HPDE6-E6E7 (cell line): ENCODE measurements around the gene TBC1D3D.
"Not testable (repeated sequence)": the region's sequence is repeated elsewhere in the genome, so short reads cannot be mapped to it uniquely, and the experiment has no call there.

Experiments used
- DNase-seq: peaks from one replicate; pipeline ENCODE4 v3.0.0; 2011; ENCODE audit warnings: missing footprints; ENCODE audit errors: extremely low spot score

The TBC1D3D gene

DNA sequence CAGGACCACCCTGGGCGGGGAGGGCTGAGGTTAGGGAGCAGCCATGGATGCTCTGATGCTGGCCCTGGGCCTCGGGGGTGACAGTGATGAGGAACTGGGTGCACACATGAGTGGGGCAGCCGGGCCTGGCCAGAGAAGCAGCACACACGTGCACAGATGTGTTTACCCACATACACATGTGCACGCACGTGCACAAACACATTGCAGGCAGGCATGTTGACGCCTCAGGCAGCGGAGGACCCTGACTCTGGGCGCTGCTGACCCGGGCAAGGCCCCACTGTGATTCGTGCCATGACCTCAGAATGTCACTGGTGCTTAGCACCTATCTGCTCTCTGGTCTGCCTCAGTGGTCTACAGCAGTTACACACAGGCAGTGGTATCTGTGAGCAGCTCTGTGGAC lies at the start of gene TBC1D3D:
TBC1D3D (plus strand) TSS at position 301 of the 400 bp plus-strand sequence. CDS start 1,585 bp downstream, outside the sequence.
- not testable (repeated sequence) for DNase-seq

DNA sequence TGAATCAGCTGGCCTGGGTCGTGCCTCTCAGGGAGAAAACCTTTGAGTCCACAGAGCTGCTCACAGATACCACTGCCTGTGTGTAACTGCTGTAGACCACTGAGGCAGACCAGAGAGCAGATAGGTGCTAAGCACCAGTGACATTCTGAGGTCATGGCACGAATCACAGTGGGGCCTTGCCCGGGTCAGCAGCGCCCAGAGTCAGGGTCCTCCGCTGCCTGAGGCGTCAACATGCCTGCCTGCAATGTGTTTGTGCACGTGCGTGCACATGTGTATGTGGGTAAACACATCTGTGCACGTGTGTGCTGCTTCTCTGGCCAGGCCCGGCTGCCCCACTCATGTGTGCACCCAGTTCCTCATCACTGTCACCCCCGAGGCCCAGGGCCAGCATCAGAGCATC lies 14.8 kb upstream of the TBC1D3D start, which contains the start of gene TBC1D3L:
TBC1D3L (minus strand) TSS at position 101 of the 400 bp plus-strand sequence. CDS start 1,540 bp downstream, outside the sequence.
- DNase-seq = not testable (repeated sequence)
